ENCODE results near the gene MNS1.
"Not testable (repeated sequence)": the region's sequence is repeated elsewhere in the genome, so short reads cannot be mapped to it uniquely, and the experiment has no call there.

MNS1 gene

DNA sequence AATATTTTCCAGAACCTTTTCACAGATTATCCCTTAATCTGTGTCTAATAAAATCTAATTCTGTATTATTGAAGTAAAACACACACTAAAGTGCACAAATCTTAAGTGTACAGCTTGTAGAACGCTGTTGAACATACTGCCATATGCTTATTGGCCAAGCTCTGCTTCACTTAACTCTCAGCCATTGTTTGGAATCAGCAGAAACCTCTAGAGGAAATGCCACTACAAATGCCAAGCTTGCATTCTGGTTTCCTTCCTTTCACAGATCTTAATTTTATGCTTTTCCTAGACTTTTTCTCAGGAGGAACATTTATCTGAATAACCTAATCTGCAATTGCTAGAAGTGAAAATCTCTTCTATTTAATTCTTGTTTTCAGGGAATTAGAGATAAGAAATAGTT lies 10.1 kb downstream of the MNS1 start:
- no peak for DNase-seq (ENCODE audit: low spot score)

DNA sequence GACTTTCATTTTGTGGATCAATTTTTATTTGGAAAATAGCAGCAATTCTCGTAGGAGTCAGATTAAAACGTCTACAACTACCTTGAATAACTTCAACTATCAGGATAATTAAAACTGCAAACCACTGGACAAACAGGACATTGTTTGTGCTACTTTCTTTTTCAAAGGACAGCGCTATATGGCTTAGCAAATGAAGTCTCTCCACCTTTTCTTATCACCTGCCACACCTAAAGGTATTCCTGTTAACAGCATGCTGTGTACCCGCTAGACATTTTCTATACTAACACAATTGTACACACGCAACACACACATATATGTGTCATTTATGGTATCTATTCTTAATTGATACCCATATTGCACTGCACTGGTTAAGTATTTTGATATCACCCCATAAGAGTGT lies 19.2 kb downstream of the MNS1 start:
- DNase-seq (ENCODE audit: low spot score) = no peak

DNA sequence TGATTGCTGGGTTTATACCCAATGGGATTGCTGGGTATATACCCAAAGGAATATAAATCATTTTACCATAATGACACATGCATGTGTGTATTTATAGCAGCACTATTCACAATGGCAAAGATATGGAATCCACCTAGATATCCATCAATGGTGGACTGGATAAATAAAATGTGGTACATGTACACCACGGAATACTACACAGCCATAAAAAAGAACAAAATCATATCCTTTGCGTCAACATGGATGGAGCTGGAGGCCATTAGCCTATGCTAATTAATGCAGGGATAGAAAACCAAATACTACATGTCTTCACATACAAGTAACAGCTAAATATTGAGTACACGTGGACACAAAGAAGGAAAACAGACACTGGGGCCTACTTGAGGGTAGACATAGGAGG lies 22.6 kb downstream of the MNS1 start:
- DNase-seq (ENCODE audit: low spot score) = no peak

DNA sequence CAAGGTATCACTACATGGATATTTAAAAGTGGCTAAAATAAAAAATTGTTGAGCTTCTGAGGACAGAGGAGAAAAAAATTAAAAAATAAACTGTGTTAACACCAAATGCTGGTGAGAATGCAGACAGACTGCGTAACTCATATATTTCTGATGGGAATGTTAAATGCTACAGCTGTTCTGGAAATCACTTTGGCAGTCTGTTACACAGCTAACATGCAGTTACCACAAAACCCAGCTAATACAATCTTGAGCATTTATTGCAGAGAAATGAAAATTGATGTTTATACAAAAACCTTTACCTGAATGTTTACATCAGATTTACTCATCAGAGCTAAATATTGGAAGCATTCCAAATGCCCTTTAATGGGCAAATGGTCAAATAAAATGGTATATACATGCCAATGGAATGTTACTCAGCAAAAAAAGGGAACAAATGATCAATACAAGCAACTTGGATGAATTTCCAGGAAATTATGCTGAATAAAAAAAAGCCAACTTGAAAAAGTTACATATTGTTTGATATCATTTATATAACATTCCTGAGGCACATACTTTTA lies 24.6 kb downstream of the MNS1 start:
- no peak for DNase-seq (ENCODE audit: low spot score)

DNA sequence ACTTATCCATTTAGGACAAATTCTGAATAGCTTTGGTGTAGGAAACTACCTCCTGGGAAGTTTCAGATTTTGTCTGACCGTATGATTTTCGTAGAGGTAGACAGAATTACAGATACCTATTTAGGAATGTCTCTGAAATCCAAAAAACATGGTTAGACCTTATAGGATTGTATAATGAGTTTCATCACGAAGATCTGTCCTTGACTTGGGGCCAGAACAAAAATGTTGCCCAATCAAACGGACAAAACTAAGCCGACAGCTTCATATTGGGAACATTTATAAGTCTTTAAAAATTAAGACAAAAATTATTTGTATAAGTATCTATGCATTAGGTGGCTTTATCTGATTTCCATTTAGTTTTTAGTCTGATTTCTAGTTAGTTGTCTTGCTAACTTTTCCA lies 32.6 kb downstream of the MNS1 start:
- no peak for DNase-seq (ENCODE audit: low spot score)

DNA sequence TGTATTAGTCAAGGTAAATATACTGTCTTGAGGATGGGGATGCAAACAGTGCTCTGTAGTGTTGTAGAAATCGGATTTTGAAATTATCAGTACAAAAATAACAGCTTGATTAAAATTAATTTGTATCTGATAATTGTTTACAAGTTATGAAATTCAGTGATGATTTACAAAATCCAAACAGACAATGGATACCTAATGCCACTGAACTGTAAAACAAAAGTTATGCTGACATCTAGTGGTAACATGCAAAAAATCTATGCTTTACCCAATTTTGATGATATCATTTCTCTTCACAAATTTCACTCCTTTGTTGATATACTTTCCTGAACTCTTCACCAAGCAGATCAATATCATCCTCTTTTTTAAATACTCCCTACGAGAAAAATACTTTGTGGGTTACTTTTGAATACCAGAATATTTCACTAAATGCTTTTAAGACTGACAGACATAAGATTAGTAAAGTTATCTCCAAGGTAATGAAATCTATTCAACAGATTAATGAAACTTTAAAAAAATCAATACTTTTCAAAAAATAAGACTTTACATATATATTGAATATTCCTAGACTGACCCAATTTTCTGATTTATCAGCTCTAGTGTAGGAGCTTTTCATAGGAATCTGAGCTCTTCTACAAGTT lies 36.0 kb downstream of the MNS1 start:
- DNase-seq (ENCODE audit: low spot score) = peak; percentile 60

DNA sequence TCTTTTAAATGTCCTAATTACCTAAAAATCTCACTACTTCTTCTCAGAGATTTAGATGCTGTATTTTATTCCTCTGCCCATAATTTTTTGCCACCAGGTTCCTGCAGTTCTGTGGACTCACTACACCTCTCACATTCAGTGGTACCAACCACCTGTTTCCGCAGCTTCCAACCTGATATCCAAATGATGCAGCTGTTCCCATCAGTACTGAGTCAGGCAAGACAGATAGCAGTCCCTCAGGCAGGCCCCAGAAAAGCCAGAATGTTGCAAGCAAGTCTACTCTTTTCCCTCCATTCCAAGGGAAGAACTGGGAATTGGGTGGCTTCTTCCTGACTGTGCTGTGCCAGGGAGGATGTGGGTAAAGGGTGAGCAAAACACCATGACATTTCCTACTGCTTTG lies 39.0 kb downstream of the MNS1 start:
- no peak for DNase-seq (ENCODE audit: low spot score)

DNA sequence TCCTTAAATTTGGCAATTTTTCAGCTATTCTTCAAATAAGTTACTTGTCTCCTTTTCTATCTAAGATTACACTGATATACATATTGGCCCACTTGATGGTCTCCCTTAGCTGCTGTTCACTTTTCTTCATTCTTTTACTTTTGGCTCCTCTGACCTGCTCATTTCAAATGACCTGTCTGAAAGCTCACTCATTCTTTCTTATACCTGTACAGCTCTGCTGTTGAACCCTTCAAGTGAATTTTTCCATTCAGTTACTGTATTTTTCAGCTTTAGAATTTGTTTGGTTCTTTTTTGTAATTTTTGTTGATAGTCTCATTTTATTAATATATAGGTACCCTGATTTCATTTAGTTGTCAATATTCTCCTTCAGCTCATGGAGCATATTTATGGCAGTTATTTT lies 39.7 kb downstream of the MNS1 start:
- DNase-seq (ENCODE audit: low spot score) = no peak

DNA sequence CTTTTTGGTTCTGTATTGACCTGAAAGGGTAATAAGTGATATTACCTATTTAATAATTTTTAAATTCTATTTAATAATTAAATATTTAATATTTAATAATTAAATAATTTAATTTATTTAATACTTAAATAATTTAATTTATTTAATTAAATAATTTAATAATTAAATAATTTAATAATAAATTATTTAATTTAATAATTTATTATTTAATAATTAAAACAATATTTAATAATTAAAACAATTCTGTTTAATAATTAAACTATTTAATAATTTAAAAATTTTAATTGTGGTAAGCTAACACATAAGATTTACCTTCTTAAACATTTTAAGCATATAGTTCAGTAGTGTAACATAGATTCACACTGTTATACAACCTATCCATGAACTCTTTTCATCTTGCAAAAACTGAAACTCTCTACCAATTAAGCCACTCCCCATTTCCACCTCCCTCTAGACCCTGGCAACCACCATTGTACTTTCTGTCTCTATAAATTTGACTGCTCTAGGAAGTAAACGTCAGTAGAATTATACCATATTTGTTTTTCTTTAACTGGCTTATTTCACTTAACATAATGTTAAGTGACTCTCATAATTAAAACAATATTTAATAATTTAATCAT lies 51.7 kb downstream of the MNS1 start:
- not testable (repeated sequence) for DNase-seq (ENCODE audit: low spot score)

DNA sequence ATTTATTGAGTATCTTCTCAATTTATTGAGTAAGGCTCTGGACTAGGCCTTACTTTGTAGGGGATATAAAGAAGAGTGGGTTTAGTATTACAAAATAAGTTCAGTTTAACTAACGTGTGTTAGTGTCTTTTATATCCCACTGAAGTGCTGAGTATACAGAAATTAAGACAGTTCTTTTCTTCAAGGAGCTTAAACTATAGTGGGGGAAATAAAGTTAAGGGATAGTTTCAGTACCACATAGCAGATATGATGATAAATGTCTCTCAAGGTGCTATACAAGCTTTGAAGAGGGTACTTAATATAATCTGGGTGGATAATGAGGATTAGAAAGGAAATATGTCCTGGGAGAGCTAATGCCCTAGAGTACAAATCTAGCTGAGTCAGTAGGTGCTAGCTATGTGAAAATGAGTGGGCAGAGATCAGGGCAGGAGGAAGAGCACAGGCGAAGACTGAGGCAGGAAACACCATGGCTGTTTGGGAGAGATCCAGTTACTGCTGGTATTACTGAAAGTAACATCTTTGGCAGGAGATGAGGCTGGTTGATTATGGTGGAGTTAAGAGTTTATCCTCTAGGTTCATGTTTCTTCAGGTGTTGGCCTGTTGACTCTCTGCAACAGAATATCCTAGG lies 53.7 kb downstream of the MNS1 start:
- DNase-seq (ENCODE audit: low spot score) = no peak

DNA sequence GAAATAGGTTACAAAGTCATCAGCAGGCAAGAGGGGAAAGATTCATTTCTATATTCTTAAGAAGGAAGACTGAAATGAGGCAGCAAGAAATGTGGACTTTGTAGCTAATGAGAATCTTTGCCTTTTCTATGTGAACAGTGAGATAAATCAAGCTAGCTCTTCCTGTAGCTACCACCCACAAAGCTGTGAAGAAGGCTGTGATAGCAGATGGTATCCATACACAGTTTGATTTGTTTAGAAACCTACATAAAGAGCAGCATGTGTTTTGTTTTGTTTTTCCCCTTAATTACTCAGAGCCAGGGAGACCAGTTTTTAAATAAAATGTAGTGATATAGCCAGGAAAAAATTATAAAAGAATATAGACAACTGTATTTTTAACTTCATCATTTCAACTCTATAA lies 54.2 kb downstream of the MNS1 start:
- no peak for DNase-seq (ENCODE audit: low spot score)

DNA sequence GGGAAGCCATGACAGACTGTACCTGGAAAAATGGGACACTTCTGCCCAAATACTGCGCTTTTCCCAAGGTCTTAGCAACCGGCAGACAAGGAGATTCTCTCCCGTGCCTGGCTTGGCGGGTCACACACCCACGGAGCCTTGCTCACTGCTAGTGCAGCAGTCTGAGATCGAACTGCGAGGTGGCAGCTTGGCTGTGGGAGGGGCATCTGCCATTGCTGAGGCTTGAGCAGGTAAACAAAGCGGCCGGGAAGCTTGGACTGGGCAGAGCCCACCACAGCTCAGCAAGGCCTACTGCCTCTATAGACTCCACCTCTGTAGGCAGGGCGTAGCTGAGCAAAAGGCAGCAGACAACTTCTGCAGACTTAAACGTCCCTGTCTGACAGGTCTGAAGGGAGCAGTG lies 65.7 kb downstream of the MNS1 start:
- not testable (repeated sequence) for DNase-seq (ENCODE audit: low spot score)

DNA sequence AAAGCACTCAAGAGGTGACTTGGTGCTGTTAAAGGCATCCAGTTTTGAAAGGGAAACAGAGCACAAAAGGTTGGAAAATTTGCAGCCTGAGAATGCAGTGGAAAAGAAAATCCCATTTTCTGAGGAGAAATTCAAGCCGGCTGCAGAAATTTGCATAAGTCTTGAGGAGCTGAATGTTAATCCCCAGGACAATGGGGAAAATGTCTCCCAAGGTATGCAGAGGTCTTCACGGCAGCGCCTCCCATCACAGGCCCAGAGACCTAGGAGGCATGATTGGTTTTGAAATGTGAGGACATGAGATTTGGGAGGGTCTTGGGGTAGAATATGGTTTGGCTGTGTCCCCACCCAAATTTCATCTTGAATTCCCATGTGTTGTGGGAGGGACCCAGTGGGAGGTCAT lies 67.6 kb downstream of the MNS1 start:
- DNase-seq (ENCODE audit: low spot score) = not testable (repeated sequence)

DNA sequence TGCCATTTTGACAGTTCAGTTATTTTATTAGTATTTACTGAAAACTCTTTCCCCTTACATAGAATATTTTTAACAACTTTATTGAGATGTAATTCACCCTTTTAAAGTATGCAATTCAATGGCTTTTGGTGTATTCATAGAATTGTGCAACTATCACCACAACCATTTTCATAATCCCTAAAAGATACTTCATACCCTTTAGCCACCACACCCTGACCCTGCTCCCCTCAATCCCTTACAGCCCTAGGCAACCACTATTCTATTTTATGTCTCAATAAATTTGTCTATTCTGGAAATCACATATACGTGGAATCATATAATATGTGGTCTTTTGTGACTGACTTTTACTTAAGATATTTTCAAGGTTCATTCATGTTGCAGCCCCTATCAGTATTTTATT lies 70.0 kb downstream of the MNS1 start:
- no peak for DNase-seq (ENCODE audit: low spot score)

DNA sequence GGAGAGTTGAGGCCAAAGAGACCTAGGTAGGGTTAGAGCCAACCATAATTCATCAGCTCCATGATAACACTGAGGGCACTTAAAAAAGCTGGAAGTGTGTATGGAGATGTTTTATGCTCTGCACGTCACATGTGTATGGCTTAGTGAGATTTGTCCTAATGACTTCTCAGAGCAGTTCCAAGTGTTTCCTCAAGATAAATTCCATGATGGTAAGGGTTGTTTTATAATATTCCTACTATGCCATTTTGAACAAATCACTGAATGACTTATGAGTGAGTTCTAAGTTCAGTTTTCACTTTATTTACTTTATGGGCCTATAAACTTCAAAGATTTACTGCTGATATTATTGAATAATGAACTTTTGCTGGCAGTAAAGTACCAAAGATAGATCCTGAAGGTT lies 71.7 kb downstream of the MNS1 start:
- no peak for DNase-seq (ENCODE audit: low spot score)

DNA sequence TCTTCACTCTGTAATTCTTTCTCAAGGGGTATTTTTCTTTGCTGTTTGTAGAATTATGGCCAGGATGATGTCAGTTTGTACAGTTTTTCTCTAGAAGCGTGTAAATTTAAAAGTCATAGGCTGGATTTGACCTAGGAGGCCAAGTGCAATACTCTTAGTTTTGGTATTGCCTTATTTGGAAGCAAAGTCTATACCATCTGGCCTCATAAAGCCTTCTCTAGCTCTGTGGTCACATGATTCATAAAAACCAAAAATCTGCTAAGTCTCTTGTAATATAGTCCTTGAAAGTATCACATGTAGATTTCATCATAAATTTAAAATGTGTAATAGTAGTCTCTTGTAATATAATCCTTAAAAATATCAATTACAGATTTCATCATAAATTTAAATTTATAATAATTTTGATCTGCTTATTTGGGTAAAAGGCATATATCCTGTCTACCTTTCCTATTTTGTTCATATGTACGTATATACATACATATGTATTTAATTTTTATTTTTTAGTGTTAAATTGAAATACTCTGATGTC lies 74.1 kb downstream of the MNS1 start:
- DNase-seq (ENCODE audit: low spot score) = no peak

DNA sequence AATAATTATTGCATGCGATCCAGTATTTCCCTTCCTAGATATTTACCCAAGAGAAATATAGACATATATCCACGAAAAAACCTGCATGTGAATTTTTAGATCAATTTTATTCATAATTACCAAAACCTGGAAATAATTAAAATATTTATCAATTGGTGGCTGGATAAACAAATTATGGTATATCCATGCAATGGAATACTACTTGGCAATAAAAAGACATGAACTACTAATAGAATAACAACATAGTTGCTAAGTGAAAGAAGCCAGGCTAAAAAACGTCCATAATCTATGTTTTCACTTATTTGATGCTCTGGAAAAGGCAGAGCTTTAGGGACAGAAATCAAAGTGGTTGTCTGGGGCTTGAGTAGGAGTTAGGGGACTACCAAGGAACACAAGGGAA lies 79.0 kb downstream of the MNS1 start:
- DNase-seq (ENCODE audit: low spot score) = no peak

DNA sequence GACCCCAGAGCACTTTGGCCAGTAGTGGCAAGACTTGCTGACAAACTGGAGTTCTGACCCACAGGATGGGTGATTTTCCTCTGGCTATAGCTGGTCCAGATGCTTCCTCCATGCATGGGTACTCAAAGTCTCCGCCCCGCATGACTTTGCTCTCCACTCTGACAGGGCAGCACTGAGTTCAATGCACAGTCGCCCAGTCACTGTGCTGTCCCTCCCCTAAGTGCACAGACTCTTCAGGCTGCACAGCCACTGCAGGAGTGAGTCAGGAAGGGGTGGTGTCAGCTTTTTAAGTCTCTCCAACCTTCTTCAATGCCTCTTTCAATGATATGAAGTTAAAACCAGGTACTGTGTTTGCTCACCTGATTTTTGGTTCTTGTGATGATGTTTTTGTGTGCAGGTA lies 81.9 kb downstream of the MNS1 start:
- DNase-seq (ENCODE audit: low spot score) = no peak
